AG09309 (cell line): ENCODE measurements around the gene ESRRG.

ENCODE experiments used
- DNase-seq: peaks from one replicate; pipeline ENCODE4 v3.0.0-alpha.2; 2010; ENCODE audit warnings: low read depth
- H3K4me3 ChIP-seq: 2 replicates; pipeline ENCODE4 v1.5.1; 2011; ENCODE audit warnings: mild to moderate bottlenecking, low read depth, low read length, moderate library complexity; ENCODE audit not compliant: control insufficient read depth
- CTCF ChIP-seq: IDR thresholded peaks from 2 replicates; pipeline ENCODE4 v1.5.1; 2011; ENCODE audit warnings: mild to moderate bottlenecking, low read depth, low read length, inconsistent platforms; ENCODE audit not compliant: insufficient read depth, control insufficient read depth; ENCODE audit errors: missing control alignments

The ESRRG gene

GRCh38 chr1:216621536-216621935 is 101.7 kb downstream of the ESRRG start:
- no peak for TF ChIP-seq CTCF
- no peak overlapping the region for H3K4me3 ChIP-seq
- no peak for DNase-seq

DNA sequence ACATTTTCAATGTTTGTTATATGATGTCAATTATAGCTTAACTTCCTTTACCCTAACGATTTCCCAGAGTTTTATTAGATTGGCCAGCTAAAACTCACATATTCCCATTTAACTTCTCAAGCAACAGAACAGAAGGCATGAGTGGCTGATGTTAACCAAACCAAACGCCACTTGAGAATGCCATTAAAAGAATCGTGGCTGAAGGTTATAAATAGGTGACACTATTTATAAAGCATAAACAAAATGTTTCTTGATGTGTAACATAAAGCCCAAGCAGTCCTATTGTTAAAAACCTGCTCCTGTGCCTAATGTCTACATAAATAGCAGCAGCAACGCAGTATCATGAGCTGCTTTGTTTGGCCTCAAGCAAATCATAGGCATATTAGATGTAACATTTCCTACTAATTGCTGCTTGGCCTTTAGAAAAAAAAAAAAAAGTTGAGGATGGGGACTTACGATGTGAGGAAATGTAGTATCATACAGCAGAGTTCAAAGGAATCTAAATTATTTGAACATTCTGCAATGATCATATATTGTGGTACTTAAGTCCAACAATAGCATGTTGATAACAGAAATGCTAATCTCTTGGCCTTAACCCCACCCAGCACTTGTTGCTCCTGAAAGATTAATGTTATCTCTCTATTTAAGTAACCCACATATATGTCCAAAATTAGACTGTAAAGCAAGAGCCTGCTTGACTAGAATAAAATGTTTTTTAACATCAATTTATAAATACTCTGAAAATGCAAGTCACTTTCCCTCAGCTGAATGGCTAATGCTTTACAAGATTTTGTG is 106.0 kb downstream of the ESRRG start:
- no peak overlapping the region for H3K4me3 ChIP-seq
- no peak for DNase-seq
- TF ChIP-seq CTCF: no peak

DNA sequence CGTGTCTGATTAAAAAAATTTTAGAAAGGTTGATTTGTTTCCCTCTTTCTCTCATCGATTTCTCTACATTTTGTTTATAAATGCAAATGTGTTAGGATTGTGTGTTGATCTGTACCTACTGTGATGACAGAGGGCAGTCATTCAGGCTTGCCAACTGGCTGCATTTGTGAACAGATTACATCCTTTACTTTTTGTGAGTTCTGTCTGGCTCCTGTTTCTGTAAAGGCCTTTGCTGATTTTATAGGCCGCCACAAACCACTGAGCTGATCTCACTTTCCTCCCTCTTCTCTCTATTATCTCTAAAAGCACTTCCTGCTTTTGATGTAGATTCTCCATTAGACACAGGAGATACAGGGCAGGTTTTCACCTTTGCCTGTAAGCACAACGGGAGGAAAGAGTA is 106.8 kb downstream of the ESRRG start:
- H3K4me3 ChIP-seq: no peak overlapping the region
- TF ChIP-seq CTCF: no peak
- DNase-seq: no peak

DNA sequence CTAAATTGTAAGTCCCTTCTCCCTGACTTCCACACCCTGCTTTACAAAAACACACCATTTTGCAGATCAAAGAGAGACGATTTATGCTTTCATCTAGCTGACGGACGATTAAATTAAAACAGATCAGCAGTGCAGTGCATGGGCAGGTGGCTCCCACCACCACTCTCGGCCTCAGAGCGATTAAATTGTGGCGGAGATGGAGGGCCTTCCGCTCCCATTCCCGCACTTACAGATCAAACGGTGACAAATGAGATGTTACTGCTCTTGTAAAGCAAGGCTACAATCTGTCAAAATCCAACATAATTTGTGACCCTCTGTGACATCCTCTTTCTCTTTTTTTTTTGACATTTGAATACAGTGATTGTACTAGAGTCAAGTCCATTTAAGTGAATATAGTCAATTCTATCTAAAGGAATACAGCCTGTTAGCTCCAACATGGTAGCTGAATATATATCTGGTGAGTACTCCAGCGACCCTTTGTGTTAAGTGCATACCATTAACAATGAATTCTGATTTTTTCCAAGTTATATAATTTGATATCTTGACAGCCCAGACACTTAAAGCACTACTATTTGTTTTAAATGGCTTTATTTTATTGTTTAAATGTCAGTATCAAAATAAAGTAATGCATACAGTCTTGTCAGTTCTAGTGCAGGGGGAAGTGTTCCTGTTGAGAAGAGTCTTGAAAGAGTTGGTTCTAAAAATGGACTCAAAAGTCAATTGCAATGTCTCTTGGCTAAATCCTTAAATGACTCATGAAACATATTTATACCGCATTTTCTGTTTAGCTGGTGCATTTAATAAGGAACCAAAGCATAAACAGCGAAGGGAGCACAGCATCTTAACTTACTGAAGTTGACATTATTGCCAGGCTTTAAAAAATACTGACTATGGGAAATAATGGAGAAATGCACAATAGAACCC is 109.0 kb downstream of the ESRRG start:
- DNase-seq: no peak
- no peak overlapping the region for H3K4me3 ChIP-seq
- TF ChIP-seq CTCF: no peak

- DNase-seq: no peak
- TF ChIP-seq CTCF: no peak
These were observed 110.9 kb downstream of the ESRRG start for GRCh38 chr1:216612291-216612690.

DNA sequence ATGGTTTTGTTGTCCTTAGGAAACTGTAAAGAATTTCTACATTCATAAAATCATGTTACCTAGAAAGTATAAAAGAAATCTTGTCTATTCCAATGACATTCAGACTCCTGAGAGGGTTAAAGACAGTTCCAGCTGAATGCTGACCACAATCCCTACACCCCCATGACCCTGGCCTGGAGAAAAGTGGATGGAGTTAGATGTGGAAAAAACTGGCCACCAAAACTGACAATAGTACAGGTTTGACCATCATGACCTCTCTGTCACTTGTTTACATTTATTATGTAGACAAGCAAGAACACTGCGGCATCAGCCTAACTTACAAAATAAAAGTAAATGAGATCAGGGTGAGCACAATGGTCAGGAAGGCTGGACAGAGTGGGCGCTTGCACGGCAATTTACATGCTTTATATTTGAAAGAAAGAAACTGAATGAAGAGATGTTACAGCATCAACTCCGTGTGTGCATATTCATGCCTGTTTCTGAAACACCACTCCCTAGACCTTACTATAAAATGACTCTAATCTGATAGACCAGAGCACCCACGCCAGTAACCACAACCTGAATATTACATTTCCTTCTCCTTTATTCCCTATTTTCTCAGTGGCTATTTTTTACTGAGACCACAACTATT is 116.0 kb downstream of the ESRRG start:
- no peak overlapping the region for H3K4me3 ChIP-seq
- DNase-seq: no peak
- TF ChIP-seq CTCF: no peak

More at GRCh38 chr1:216612291-216612690, 110.9 kb downstream of the ESRRG start:
- no peak overlapping the region for H3K4me3 ChIP-seq
